Caco-2 (cell line): ENCODE data around the gene SOCS1. TPM values are rescaled to one million over a fixed set of nuclear protein-coding genes. Genes with fewer than 3 reads are reported as not detected.
A peak's percentile ranks its signal among the peaks of the same experiment; 100 is the strongest.

Source experiments
- BruUV-seq: library from RNA; stranded (reverse); fragments of 400-500 nt; replicated peaks from 2 replicates; lab custom pipeline; 2021; lab: Mats Ljungman, UMichigan
- CTCF ChIA-PET: fragments of 300-600 bp; sonication (Branson Sonifier 250); formaldehyde crosslinking; loops from one replicate; lab custom pipeline; 2022; ENCODE audit warnings: antibody characterized with exemption; lab: Charles Lee
- POLR2A ChIA-PET: fragments of 300-600 bp; sonication (Branson Sonifier 250); formaldehyde crosslinking; loops from one replicate; lab custom pipeline; 2022; ENCODE audit warnings: antibody characterized with exemption; lab: Charles Lee
- DNase-seq, 2 experiments: peaks; one replicate each; pipeline versions ENCODE4 v3.0.0 to v3.0.0-alpha.2; 2020 to 2022
- H3K27me3 ChIP-seq: replicated peaks from 2 replicates; pipeline ENCODE4 v1.6.0; 2011; ENCODE audit warnings: low read length; ENCODE audit not compliant: control insufficient read depth, insufficient read depth
- H3K36me3 ChIP-seq: 2 replicates; pipeline ENCODE4 v1.5.1; 2011; ENCODE audit warnings: low read length; ENCODE audit not compliant: control insufficient read depth, insufficient read depth
- H3K4me1 ChIP-seq: fragments of 250-450 bp; sonication (Bioruptor Pico); 2 replicates; pipeline ENCODE4 v1.5.1; 2020; ENCODE audit warnings: mild to moderate bottlenecking
- H3K4me3 ChIP-seq: 2 replicates; pipeline ENCODE4 v1.5.1; 2011; ENCODE audit warnings: low read depth, mild to moderate bottlenecking, control low read depth, low read length
- H3K9me3 ChIP-seq: fragments of 250-450 bp; sonication (Bioruptor Pico); 2 replicates; pipeline ENCODE4 v1.5.1; 2020; ENCODE audit warnings: mild to moderate bottlenecking, moderate library complexity
- H3K27ac Mint-ChIP-seq: one replicate; pipeline ENCODE4 v1.8.0; 2022; ENCODE audit warnings: mixed read lengths; ENCODE audit not compliant: unreplicated experiment
- H3K27me3 Mint-ChIP-seq: one replicate; pipeline ENCODE4 v1.8.0; 2022; ENCODE audit warnings: mixed read lengths; ENCODE audit not compliant: insufficient read depth, unreplicated experiment
- H3K36me3 Mint-ChIP-seq: one replicate; pipeline ENCODE4 v1.8.0; 2022; ENCODE audit warnings: mild to moderate bottlenecking, mixed read lengths; ENCODE audit not compliant: insufficient read depth, unreplicated experiment
- H3K4me1 Mint-ChIP-seq: one replicate; pipeline ENCODE4 v1.8.0; 2022; ENCODE audit warnings: low read depth, mixed read lengths; ENCODE audit not compliant: unreplicated experiment
- H3K4me3 Mint-ChIP-seq: one replicate; pipeline ENCODE4 v1.8.0; 2022; ENCODE audit warnings: mild to moderate bottlenecking, moderate library complexity, mixed read lengths; ENCODE audit not compliant: unreplicated experiment
- H3K9me3 Mint-ChIP-seq: one replicate; pipeline ENCODE4 v1.8.0; 2022; ENCODE audit warnings: mixed read lengths; ENCODE audit not compliant: unreplicated experiment
- intact Hi-C: fragments of 100-400 bp; cut with micrococcal nuclease; formaldehyde crosslinking; loops from one replicate; pipeline ENCODE4 v1.10.0; 2022; ENCODE audit not compliant: unreplicated experiment
- total RNA-seq: library from RNA; stranded (reverse); gene quantifications from 2 replicates; pipeline ENCODE4 v1.2.3, GENCODE V29; 2022
- TF ChIP-seq, protein P1 (sequence below), 2 experiments: fragments of 200-600 bp in 1 of 2; IDR thresholded peaks; 1 replicate in 1 of 2; 2 replicates in 1 of 2; pipeline versions ENCODE4 v1.5.1 to v1.8.0; 2011 to 2022; ENCODE audit warnings: antibody characterized with exemption in 1 of 2, control low read depth in 1 of 2, inconsistent platforms in 1 of 2, low read depth in 1 of 2, low read length in 1 of 2, mild to moderate bottlenecking in 1 of 2, moderate library complexity in 1 of 2; ENCODE audit not compliant: insufficient read depth in 1 of 2, severe bottlenecking in 1 of 2, unreplicated experiment in 1 of 2

SOCS1 gene
- total RNA-seq, 1 experiment from 2014 or later = 13.2 TPM

GRCh38 chr16:11258553-11259492, 2.8 kb upstream of the SOCS1 start:
- Histone ChIP-seq H3K36me3 (no peaks in the 10 kb centered on the region), H3K4me3 (no peak overlapping the region), H3K27me3 (no peaks in the 10 kb centered on the region), H3K9me3 (no peaks in the 10 kb centered on the region), H3K4me1 (peaks cover 39% of the 10 kb centered on the region)
- POLR2A ChIA-PET = no interaction called here
- Mint-ChIP-seq H3K9me3 (no peaks in the 10 kb centered on the region), H3K4me3 (no peak overlapping the region), H3K36me3 (peaks cover 26% of the 10 kb centered on the region), H3K4me1 (peaks cover 20% of the 10 kb centered on the region), H3K27me3 (no peaks in the 10 kb centered on the region), H3K27ac (peak overlapping the region; percentile 80)
- CTCF ChIA-PET = no interaction called here
- DNase-seq = no peak
- intact Hi-C loops = loop anchor here (10.0 kb wide), 1 partner anchor 154 kb away; no protein-coding TSS in a partner anchor
- BruUV-seq = no TSS peak
- TF ChIP-seq, protein P1, sequence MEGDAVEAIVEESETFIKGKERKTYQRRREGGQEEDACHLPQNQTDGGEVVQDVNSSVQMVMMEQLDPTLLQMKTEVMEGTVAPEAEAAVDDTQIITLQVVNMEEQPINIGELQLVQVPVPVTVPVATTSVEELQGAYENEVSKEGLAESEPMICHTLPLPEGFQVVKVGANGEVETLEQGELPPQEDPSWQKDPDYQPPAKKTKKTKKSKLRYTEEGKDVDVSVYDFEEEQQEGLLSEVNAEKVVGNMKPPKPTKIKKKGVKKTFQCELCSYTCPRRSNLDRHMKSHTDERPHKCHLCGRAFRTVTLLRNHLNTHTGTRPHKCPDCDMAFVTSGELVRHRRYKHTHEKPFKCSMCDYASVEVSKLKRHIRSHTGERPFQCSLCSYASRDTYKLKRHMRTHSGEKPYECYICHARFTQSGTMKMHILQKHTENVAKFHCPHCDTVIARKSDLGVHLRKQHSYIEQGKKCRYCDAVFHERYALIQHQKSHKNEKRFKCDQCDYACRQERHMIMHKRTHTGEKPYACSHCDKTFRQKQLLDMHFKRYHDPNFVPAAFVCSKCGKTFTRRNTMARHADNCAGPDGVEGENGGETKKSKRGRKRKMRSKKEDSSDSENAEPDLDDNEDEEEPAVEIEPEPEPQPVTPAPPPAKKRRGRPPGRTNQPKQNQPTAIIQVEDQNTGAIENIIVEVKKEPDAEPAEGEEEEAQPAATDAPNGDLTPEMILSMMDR (IDR thresholded peaks at IDR 0.05; ENCODE audit: insufficient read depth in 1 of 2, low read depth in 1 of 2, low read length in 1 of 2, severe bottlenecking in 1 of 2, unreplicated experiment in 1 of 2) = no peak

DNA sequence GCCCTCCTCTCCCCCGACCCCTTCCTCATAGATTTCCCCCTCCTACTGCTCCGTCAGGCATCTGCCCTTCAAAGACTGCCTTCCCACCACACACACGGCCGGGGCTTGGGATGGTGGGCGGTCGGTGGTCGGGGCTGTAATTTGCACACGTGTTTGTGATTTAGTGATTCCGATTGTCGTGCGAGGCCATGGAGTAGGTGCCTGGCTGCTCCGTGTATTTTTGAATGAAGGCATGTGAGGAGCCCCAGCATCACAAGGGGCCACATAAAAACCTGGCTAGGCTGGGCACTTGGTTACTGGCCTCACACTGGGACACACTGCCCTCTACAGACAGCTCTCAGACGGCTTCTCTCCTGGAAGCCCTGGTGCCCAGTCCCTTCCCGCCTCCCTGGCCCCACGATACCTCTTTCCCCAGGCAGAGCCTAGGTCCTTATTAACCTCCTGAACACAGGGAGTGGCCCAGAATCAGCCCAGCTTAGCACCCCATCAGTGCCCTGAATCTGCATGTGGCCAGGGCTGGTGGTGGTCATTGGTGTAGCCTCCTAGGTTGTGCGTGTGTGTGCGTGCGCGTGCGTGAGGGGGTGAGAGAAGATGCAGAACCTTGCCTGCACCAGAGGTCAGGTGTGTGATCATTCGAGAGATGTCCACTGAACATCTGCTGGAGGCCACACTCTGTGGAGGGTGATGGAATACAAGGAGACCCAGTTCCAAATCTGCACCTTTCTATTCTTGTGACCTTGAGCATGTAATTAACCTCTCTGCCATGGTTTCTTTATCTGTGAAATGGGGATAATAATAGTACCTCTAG, 1.3 kb upstream of the SOCS1 start:
- ChIA-PET POLR2A (interaction anchor here (2.7 to 3.6 kb wide), 2 partner anchors 22 to 101 kb away, joined by 17 to 21 read pairs; no protein-coding TSS in a partner anchor), CTCF (interaction anchor here (0.7 to 2.4 kb wide), 9 partner anchors 14 to 294 kb away, joined by 3 to 29 read pairs (median 3); no protein-coding TSS in a partner anchor)
- H3K9me3 ChIP-seq = no peaks in the 10 kb centered on the region
- Mint-ChIP-seq H3K9me3 (no peaks in the 10 kb centered on the region), H3K4me3 (peak overlapping the region; percentile 97), H3K27me3 (no peaks in the 10 kb centered on the region), H3K4me1 (peaks cover 26% of the 10 kb centered on the region), H3K36me3 (peaks cover 38% of the 10 kb centered on the region), H3K27ac (peak overlapping the region; percentile 95)
- BruUV-seq = TSS peak; percentile 74
- intact Hi-C loops = loop anchor here (1.0 to 10.0 kb wide), 3 partner anchors 21 to 153 kb away; no protein-coding TSS in a partner anchor
- TF ChIP-seq, protein P1 (IDR thresholded peaks at IDR 0.05; ENCODE audit: insufficient read depth in 1 of 2, low read depth in 1 of 2, low read length in 1 of 2, severe bottlenecking in 1 of 2, unreplicated experiment in 1 of 2) = peak; percentile 53 to 74
- peak; percentile 78 to 79 for DNase-seq
- peak overlapping the region; percentile 81 for H3K4me3 ChIP-seq
- no peaks in the 10 kb centered on the region for H3K27me3 ChIP-seq
- peaks cover 38% of the 10 kb centered on the region for H3K4me1 ChIP-seq
- H3K36me3 ChIP-seq = no peaks in the 10 kb centered on the region
